Stimulated activated naive CD4-positive, alpha-beta T cell (primary cell): ENCODE results near the gene RAB4B.
"Not testable (repeated sequence)": the region's sequence is repeated elsewhere in the genome, so short reads cannot be mapped to it uniquely, and the experiment has no call there.

Source experiments
- DNase-seq, 6 experiments: peaks; one replicate each; lab custom pipeline; 2025; lab: John Stamatoyannopoulos, UW

RAB4B gene, protein sequence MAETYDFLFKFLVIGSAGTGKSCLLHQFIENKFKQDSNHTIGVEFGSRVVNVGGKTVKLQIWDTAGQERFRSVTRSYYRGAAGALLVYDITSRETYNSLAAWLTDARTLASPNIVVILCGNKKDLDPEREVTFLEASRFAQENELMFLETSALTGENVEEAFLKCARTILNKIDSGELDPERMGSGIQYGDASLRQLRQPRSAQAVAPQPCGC

GRCh38 chr19:40777937-40778705 is at the start of gene RAB4B:
Gene RAB4B, plus strand, starts transcription at chr19:40778247. Its CDS starts 129 bp downstream, at chr19:40778376.
- DNase-seq, result peak; percentile 99 to 100 (median 100)

DNA sequence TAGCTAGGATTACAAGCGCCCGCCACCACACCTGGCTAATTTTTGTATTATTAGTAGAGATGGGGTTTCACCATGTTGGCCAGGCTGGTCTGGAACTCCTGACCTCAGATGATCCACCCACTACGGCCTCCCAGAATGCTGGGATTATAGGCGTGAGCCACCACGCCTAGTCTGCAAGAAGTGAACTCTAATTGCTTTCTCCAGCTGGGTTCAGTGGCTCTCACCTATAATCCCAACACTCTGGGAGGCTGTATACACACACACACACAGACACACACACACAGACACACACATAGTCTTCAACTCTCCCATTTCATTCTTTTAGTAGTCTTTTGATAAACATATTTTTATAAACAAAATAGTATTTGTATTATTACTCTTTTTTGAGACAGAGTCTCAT is 48.0 kb upstream of the RAB4B start:
- DNase-seq, result not testable (repeated sequence)

DNA sequence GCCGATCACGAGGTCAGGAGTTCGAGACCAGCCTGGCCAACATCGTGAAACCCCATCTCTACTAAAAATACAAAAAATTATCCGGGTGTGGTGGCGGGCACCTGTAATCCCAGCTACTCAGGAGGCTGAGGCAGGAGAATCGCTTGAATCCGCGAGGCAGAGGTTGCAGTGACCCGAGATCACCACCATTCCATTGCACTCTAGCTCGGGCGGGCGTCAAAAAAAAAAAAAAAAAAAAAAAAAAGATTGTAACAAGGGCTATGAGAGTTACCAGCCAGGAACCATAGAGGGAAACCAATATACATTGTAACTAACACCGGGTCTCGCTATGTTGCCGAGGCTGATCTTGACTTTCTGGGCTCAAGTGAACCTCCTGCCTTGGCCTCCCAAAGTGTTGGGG is 45.7 kb upstream of the RAB4B start:
- not testable (repeated sequence) for DNase-seq

GRCh38 chr19:40733149-40733548 is 44.9 kb upstream of the RAB4B start:
- no peak for DNase-seq

DNA sequence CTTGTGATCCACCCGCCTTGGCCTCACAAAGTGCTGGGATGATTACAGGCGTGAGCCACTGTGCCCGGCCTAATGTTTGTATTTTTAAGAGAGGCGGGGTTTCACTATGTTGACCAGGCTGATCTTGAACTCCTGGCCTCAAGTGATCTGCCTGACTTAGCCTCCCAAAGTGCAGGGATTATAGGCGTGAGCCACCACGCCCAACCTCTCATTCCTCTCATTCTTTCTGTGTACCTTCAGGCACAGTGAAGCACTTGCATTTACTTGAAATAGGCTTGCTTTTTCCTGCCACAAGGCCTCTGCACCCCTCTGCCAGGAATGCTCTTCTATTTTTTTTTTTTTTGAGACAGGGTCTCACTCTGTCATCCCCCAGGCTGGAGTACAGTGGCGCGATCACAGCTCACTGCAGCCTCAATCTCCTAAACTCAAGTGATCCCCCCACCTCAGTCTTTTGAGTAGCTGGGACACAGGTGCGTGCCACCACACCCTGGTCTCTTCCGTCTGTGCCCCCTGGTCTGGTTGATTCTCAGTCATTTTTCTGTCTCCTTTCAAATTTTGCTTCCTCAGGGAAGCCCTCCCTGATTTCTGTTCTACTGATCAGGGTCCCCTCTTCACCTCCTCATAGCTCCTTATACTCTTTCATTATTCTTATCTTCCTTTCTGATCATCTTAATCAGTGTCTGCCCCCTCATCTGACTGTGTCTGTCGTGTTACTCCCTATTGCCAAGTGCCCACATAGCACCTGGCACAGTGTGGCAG is 42.9 kb upstream of the RAB4B start:
- DNase-seq, result no peak

- DNase-seq, result no peak
Measured at GRCh38 chr19:40736661-40737060, 41.4 kb upstream of the RAB4B start.

DNA sequence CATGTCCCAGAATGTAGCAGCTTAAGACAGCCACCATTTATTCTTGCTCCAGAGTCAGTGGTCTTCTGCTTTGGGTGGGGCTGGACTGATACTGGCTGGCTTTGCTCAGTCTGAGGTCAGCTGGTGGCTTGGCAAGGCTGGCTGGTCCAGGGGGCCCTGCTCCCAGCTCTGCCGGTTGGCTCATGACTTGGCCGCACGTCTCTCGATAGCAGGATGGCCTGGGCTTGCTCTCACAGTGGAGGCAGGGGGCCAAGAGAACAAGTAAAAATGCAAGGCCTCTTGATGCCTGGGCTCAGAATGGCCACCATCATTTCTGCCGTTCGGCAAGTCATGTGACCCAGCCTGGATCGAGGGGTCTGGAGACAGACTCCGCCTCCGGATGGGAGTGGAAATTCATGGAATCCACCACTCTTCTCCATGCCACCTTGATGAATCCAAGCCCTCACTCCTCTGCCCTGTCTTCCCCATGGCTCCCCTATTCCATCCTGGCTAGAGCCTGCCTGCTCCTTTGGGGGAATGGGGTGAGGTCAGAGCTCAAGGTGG is 40.9 kb upstream of the RAB4B start:
- DNase-seq, result no peak

DNA sequence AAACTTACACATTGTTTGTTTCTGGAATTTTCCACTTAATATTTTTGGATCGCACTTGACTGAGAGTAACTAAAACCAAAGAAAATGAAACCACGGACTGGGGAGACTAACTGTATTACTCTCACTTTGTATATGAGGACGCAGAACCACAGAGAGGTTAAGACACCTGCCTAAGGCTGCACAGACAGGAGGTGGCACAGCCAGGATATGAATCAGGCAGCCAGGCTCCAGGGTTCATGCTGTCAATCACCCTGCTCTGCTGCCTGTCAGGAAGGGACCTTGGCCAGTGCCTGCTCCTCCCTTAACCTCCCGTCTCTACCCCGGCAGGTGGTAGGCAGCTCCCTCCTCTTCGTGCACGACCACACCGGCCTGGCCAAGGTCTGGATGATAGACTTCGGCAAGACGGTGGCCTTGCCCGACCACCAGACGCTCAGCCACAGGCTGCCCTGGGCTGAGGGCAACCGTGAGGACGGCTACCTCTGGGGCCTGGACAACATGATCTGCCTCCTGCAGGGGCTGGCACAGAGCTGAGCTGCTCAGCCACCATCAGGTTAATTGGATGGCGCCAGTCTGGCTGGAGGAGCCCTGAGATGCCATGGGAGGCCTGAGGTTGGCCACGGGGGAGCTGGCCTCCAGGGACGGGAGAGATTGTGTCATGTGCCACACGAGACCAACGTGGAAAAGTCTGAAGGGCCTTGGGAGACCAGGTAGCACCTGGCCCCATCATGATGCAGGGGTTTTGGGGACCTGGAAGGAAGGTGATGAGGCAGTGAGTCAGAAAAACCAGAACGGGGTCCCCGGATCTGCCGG is 38.8 kb upstream of the RAB4B start:
- DNase-seq, result no peak

DNA sequence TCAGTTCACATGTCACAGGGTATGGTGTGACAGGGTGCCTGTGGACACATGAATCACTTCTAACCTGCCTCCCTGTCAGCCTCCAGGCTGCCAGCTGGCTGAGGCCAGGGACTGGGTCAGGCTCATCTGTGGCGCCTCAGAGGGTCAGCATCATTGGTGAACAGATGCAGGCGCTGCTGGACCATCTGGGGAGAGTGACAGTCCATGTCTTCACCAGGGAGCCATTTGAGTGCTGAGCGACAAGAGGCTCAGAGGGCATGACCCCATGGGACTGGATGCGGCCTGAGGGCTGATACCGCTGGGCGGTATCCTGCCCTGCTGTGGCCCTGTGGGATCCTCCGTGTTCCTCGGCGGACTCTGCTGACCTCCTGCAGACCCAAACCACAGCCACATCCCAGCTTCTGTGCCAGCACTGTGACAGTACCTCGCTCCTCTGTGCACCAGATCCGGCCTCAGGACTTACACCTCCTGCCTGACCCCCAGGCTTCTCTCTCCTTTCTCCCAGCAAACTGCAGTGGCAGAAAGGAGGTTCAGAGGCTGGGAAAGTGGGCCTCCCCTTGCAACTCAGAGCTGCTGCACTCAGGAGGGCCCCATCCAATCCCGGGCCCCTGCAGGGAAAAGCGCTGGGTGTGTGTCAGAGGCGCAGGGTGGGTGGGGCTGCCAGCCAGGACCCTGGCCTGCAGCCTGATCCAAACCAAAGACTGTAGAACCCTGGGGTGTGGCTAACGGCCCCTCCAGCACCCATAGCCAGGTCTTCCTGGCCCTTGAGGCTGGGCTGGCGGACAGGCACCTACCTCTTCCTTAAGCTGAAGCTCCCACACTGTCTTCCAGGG is 38.0 kb upstream of the RAB4B start:
- no peak for DNase-seq

- DNase-seq, result no peak
Measured at GRCh38 chr19:40740747-40741146, 37.3 kb upstream of the RAB4B start.

DNA sequence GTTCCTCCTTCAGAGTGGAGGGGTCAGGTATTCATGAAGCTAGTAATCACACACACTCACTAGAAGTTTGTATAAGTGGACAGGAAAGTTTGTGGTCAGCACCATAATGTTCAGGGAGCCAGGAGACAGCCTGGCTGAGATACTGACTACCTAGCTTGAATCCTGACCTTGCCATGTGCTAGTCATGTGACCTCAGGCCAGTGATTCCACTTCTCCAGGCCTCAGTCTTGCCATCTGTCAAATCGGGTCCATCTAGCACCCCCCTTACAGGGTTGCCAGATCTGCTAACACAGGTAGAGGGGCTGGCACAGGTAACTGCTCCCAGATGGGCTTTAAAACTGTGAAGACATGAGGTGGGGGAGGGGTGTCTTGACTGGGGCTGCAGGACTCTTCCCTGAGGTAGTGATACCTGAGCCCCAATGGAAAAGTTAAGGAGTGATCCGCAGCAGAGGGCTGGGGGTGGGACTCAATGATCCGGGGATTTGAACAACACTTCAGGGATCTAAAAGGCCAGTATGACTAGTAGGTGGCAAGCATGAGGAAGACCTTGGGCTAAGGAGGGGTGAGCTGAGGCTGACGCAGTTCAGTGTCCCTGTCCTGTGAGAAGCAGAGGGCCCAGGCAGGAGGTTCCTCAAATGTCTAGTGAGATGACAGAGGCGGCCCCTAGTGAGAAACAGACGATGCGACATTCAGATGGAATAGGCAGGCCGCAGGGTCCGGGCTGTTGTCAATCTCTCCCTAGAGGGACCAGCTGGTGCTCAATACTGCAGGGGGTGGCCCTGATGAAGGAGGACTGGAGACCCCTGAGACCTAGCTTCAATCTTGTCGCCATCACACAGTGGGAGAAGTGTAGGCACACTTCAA is 36.3 kb upstream of the RAB4B start:
- no peak for DNase-seq

- DNase-seq, result no peak
Measured at GRCh38 chr19:40742477-40742876, 35.6 kb upstream of the RAB4B start.

DNA sequence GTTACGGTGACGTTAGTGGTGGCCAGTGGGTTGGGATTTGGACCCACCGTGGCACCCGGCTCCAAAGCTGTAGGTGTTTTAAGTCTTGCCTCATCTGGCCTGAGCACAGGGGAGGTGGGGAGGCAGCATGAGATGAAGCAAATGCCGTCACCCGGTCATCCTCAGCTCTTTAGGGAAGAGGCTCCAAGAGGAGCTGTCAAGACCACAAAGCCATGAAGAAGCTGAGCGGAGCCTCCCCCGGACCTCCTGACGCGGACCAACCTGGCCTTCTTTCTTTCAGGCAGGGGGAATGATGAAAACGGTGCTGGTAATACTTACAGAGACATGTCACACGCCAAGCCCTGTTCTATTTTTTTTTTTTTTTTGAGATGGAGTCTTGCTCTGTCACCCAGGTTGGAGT is 35.2 kb upstream of the RAB4B start:
- no peak for DNase-seq

- DNase-seq, result no peak
Measured at GRCh38 chr19:40743926-40744325, 34.1 kb upstream of the RAB4B start.

DNA sequence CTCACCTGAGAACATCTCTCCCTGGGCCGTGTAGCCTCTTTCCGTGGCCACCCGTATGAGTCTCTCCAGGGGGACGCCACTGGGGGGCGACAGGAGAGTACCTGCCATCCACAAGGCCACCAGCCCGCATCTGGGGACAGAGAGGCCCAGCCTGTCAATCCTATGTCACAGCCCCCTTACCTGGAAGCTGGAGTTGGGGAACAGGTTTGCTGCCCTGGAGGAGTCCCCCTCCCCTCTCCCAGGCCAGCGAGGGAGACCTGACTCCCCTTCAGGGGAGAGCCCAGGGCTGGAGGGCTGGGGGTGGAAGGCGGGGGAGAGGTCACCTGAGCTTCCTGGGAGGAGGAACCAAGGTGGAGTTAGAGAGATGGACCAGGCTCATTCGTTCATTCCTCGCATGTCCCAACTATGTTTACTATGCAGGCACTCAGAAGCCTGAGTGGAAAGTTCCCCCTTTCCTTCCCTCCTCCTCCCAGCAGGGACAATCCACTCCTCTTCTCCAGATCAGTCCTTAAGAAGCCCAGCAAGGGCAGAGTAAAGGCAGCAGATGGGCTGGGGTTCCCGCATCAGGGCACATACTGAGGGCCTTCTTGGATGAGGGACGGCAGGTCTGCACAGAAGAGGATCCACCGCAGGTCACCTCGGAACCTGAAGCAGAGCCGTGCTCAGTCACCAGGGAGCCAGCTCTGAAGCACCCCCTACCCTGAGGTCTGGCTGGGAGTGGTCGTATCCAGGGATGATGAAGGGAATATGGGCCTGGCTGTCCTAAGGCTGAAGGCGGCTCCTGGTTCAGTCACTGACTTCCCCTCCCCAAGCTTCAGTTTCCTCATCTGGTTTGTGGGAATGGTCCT is 33.3 kb upstream of the RAB4B start:
- DNase-seq, result no peak

GRCh38 chr19:40745402-40745780 is 32.7 kb upstream of the RAB4B start:
- no peak for DNase-seq

GRCh38 chr19:40747536-40747935 is 30.5 kb upstream of the RAB4B start:
- DNase-seq, result no peak

DNA sequence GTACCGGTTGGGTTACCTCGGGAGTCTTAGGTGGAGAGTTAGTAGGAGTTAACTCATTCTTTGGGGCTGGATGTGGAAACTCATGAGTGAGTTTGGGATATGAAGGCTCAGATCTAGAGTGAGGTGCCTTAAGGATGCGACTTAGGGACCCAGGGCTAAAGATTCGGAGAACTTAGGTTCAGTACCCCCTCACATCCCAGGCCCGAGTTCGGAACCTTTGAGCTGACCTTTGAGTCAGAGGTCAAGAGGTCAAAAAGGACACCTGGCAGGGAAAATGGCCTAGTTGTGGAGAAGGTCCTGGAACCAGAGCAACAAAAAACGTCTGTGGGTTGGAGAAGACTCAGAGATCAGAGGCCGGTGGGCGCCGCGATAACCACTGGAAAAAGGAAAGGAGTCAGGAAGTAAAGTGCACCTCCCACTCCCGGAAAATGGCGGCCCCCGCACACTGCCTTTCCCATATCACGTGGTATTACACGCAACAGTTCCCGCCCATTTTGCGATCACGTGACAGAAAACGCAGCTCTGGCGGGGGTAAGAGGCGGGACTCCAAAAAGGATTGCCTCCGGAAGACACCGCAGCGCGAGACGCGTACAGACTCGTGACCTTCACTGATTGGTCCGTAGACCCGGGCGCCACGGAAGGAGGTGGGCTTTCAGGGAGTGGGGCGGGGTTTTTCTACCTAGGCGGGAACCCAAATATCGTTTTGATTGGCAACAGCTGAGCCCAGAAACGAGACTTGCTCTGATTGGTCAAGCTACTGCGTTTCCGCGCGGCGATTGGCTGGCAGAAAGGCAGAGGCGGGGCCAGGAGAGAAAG is 27.8 kb upstream of the RAB4B start, which contains the start of gene ACTMAP:
TSS of gene ACTMAP (minus strand) at position 420 of the 816 bp plus-strand sequence. CDS start 674 bp downstream, outside the sequence.
- DNase-seq, result peak in 5 of 6 experiments; percentile 99 to 100 (median 100)
